Aorta (tissue), 5 donors: ENCODE data around the gene FASN. TPM values are rescaled to one million over a fixed set of nuclear protein-coding genes. Genes with fewer than 3 reads are reported as not detected.
"Not testable (repeated sequence)": the region's sequence is repeated elsewhere in the genome, so short reads cannot be mapped to it uniquely, and the experiment has no call there.

Experiments used
- ATAC-seq: fragments of 200-7000 bp; cut with Tn5 transposase; one replicate; pipeline ENCODE4 v1.9.1; 2022; ENCODE audit warnings: moderate library complexity; ENCODE audit not compliant: low FRiP score
- DNase-seq, 2 donors: peaks; one replicate each; pipeline ENCODE4 v3.0.0-alpha.2; 2020
- H3K27ac ChIP-seq, 2 donors: one replicate each; pipeline ENCODE4 v1.5.1; 2013; ENCODE audit warnings: low read length in 2 of 2, mild to moderate bottlenecking in 2 of 2, moderate library complexity in 2 of 2, control low read depth in 1 of 2, inconsistent platforms in 1 of 2, low read depth in 1 of 2
- H3K27me3 ChIP-seq, 2 donors: one replicate each; pipeline ENCODE4 v1.6.1; 2013; ENCODE audit warnings: control low read depth in 1 of 2, low read length in 1 of 2, mild to moderate bottlenecking in 1 of 2, moderate library complexity in 1 of 2; ENCODE audit not compliant: insufficient read depth in 2 of 2, control insufficient read depth in 1 of 2
- H3K36me3 ChIP-seq, 2 donors: one replicate each; pipeline ENCODE4 v1.6.1; 2013; ENCODE audit warnings: control low read depth in 1 of 2, low read length in 1 of 2, mild to moderate bottlenecking in 1 of 2; ENCODE audit not compliant: insufficient read depth in 2 of 2, control insufficient read depth in 1 of 2
- H3K4me1 ChIP-seq, 2 donors: one replicate each; pipeline ENCODE4 v1.6.1; 2013; ENCODE audit warnings: low read length in 2 of 2, control low read depth in 1 of 2, mild to moderate bottlenecking in 1 of 2, moderate library complexity in 1 of 2; ENCODE audit not compliant: insufficient read depth in 2 of 2, control insufficient read depth in 1 of 2
- H3K4me3 ChIP-seq, 2 donors: one replicate each; pipeline ENCODE4 v1.5.1; 2013; ENCODE audit warnings: low read length in 2 of 2, control low read depth in 1 of 2, mild to moderate bottlenecking in 1 of 2
- H3K9me3 ChIP-seq: one replicate; pipeline ENCODE4 v1.6.1; 2013; ENCODE audit warnings: mild to moderate bottlenecking, low read length; ENCODE audit not compliant: control insufficient read depth
- WGBS, 2 donors: extraction: QIAGEN DNeasy Blood & Tissue Kit; methylation state at CpG; one replicate each; pipeline ENCODE4 v1.1.7; 2013; 5-methylcytosine and 5-hydroxymethylcytosine counted together
- intact Hi-C, 2 donors: fragments of 100-400 bp; cut with DNase I; formaldehyde crosslinking; loops; one replicate each; pipeline versions ENCODE4 v1.14.2 to v1.15.0; 2022
- long read RNA-seq, 2 donors: library from polyadenylated mRNA; unstranded; transcript quantifications; one replicate each; pipeline ENCODE4 v2.0.0, GENCODE V29; 2020 to 2021
- polyA plus RNA-seq, 2 donors: library from polyadenylated mRNA; stranded (reverse); fragments of 200-250 nt; gene quantifications; one replicate each; pipeline ENCODE4 v1.2.3, GENCODE V29; 2013
- total RNA-seq, 2 donors: library from RNA; stranded (reverse); fragmentation: NEBNext Ultra II Directional; extraction: Animal tissue kit (Norgen Biotek cat#: 25700); gene quantifications; one replicate each; pipeline ENCODE4 v1.2.1, GENCODE V29; 2021
- donor health status: healthy with polysubstance abuse.
- donor health status: Bipolar disorder and iron deficiency.
- donor health status: DM: no; HTN: no; CAD: no.
- donor health status: DM: no; HTN: no; CAD: no.
- donor health status: DM: yes; HTN: yes; CAD: no.

Gene FASN
- total RNA-seq (10 to 100 TPM; 42.2 to 64.0 TPM), polyA plus RNA-seq (10 to 100 TPM in 1 of 2 donors, 1 to 10 TPM in 1; 4.3 to 10.4 TPM)
- long read RNA-seq, donor 1, partial matches to known transcripts = 4 of 6 reads
- long read RNA-seq, donor 1, other reads (novel, unspliced or antisense) = 2 of 6 reads
- long read RNA-seq, donor 2, partial matches to known transcripts = 8 of 12 reads
- long read RNA-seq, donor 2, other reads (novel, unspliced or antisense) = 2 of 12 reads

GRCh38 chr17:82098169-82098938, at the start of gene FASN:
FASN (minus strand) TSS chr17:82098236; CDS start chr17:82096445, 1,791 bp downstream.
- intact Hi-C loops = loop anchor here in 1 of 2 donors (5.0 kb wide), 1 partner anchor 61 kb away; the partner anchor contains the start of gene DCXR
- H3K9me3 ChIP-seq = no peaks in the 10 kb centered on the region
- H3K4me1 ChIP-seq = no peaks in the 10 kb centered on the region
- H3K27ac ChIP-seq = peak within 1 kb of the TSS in 1 of 2 donors; percentile 74
- 0 to 1% methylated on average over 77 to 124 of the region's 124 CpGs for WGBS, 2 donors
- ATAC-seq = peak; percentile 90
- peak within 1 kb of the TSS; percentile 65 to 73 for H3K4me3 ChIP-seq
- peaks cover 0 to 2% of the 10 kb centered on the region in 2 donors for H3K36me3 ChIP-seq
- DNase-seq = peak; percentile 97 to 98
- H3K27me3 ChIP-seq = peaks cover 0 to 2% of the 10 kb centered on the region in 2 donors

DNA sequence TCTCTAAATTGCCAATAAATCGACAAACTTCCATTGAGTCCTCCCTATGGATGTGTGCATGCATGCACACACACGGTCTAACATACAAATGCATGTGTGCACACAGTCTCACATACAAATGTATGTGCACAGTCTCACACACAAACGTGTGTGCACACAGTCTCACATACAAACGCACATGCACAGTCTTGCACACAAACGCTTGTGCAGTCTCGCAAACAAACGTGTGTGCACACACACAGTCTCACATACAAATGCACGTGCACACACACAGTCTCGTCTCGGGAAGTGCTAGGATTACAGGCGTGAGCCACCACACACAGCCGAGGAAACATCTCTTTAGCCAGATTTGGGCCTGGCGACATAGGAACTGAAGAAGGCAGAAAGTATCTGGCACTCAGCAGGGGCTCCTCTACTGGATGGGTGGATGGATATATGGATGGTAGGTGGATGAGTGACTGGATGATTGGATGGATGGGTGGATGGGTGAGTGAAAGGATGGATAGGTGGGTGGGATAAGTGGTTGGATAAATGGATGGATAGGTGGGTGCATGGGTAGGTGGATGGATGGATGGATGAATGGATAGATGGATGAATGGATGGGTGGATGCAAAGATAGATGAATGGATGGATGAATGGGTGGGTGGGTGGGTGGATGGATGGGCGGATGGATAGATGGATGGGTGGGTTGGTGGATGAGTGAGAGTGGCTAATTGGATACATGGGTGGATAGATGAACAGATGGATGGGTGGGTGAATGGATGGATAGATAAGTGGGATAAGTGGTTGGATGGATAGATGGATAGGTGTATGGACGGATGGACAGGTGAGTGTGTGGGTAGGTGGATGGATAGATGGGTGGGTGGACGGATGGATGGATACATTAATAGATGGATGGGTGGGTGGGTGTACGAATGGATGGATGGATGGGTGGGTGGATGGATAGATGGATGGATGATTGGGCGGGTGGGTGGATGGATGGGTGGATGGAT, 48.9 kb upstream of the FASN start:
- Histone ChIP-seq H3K4me1 (no peaks in the 10 kb centered on the region), H3K27me3 (no peaks in the 10 kb centered on the region), H3K27ac (no peak overlapping the region), H3K9me3 (no peaks in the 10 kb centered on the region), H3K36me3 (peaks cover 0 to 3% of the 10 kb centered on the region in 2 donors), H3K4me3 (no peak overlapping the region)
- WGBS, 2 donors = 89 to 90% methylated on average over 18 of the region's 18 CpGs
- DNase-seq (no peak), ATAC-seq (no peak)
- intact Hi-C loops = no loop called here

DNA sequence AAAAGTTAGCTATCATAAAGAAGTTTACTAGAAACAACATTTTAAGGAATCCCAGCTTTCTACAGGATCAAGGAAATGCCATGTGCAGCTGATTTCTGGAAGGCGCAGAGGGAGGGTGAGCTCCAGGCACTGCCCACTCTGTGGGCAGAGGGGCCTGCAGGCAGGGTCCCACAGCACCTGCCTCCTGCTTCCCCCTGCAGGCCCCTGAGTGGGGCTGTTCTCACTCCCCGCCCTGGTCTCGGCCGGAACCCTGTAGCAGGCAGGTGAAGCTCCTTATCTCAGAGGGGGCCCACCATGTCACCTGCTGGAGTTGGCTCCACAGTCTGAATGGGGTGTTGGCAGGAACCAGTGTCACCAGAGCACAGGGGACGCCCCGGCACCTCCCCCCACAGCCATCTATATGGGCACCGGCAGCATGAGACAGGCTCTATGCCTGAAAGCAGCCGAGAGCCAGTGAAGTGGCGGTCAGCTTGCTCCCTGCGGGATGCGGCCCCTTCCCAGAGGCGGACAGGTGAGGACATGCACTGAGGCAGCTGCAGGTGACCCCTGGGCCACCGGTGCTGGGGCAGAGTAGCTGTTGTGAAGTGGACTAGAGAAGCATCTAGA, 47.6 kb upstream of the FASN start:
- H3K4me3 ChIP-seq = no peak overlapping the region
- H3K9me3 ChIP-seq = no peaks in the 10 kb centered on the region
- no peak overlapping the region for H3K27ac ChIP-seq
- WGBS, 2 donors = 95 to 96% methylated on average over 13 of the region's 13 CpGs
- ATAC-seq (no peak), DNase-seq (no peak)
- H3K4me1 ChIP-seq = no peaks in the 10 kb centered on the region
- H3K27me3 ChIP-seq = no peaks in the 10 kb centered on the region
- intact Hi-C loops = no loop called here
- peaks cover 0 to 3% of the 10 kb centered on the region in 2 donors for H3K36me3 ChIP-seq

- Histone ChIP-seq H3K4me3 (no peak overlapping the region), H3K9me3 (no peaks in the 10 kb centered on the region), H3K27ac (no peak overlapping the region), H3K27me3 (no peaks in the 10 kb centered on the region), H3K4me1 (no peaks in the 10 kb centered on the region), H3K36me3 (peaks cover 0 to 3% of the 10 kb centered on the region in 2 donors)
- no peak for ATAC-seq
- DNase-seq = no peak
- intact Hi-C loops = no loop called here
- WGBS, 2 donors = 89 to 92% methylated on average over 8 of the region's 8 CpGs
Observed at GRCh38 chr17:82143333-82143732, 45.3 kb upstream of the FASN start.

DNA sequence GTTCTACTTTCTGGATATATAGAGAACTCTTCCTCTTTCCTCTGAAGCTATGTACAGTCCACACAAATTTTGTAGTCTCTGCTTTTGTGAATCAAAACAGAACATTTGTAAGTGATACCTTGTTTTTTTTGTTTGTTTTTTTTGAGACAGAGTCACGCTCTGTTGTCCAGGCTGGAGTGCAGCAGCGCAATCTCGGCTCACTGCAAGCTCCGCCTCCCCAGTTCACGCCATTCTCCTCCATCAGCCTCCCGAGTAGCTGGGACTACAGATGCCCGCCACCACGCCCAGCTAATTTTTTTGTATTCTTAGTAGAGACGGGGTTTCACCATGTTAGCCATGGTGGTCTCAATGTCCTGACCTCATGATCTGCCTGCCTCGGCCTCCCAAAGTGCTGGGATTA, 41.9 kb upstream of the FASN start:
- H3K27me3 ChIP-seq, H3K9me3 ChIP-seq, DNase-seq, intact Hi-C loops, H3K4me1 ChIP-seq, ATAC-seq, H3K27ac ChIP-seq, H3K4me3 ChIP-seq, H3K36me3 ChIP-seq: not testable (repeated sequence)
- WGBS, 2 donors = 90 to 92% methylated on average over 10 of the region's 10 CpGs

GRCh38 chr17:82138511-82138992, 40.5 kb upstream of the FASN start:
- no peaks in the 10 kb centered on the region for H3K36me3 ChIP-seq
- H3K27me3 ChIP-seq = no peaks in the 10 kb centered on the region
- H3K9me3 ChIP-seq = no peaks in the 10 kb centered on the region
- DNase-seq (no peak), ATAC-seq (no peak)
- no peak overlapping the region for H3K4me3 ChIP-seq
- WGBS, 2 donors = 92 to 93% methylated on average over 28 of the region's 28 CpGs
- H3K4me1 ChIP-seq = no peaks in the 10 kb centered on the region
- intact Hi-C loops = no loop called here
- no peak overlapping the region for H3K27ac ChIP-seq

DNA sequence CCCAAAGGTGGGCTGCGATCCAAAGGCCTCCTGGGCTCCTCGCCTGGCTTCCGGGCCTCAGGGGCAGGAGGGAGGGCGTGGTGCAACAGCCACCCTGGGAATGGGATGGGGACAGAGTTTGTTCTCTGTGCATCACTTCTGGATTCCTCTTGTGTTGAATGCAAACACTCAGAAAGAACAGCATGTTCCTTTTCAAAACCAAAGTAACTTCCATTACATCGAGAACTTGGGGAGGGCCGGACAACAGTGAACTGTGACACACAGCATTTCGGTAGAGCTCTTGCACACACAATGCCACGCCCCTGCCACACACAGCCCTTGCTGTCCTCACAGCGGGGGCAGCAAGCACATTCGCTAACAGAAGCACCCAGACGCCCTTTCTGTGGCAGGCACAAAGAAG, 36.1 kb upstream of the FASN start:
- no peaks in the 10 kb centered on the region for H3K4me1 ChIP-seq
- H3K9me3 ChIP-seq = no peaks in the 10 kb centered on the region
- DNase-seq (no peak), ATAC-seq (no peak)
- no peak overlapping the region for H3K4me3 ChIP-seq
- H3K27ac ChIP-seq = no peak overlapping the region
- H3K27me3 ChIP-seq = no peaks in the 10 kb centered on the region
- intact Hi-C loops = no loop called here
- peaks cover 0 to 2% of the 10 kb centered on the region in 2 donors for H3K36me3 ChIP-seq
- WGBS, 2 donors = 95% methylated on average over 11 of the region's 11 CpGs
